ENCODE data around the gene KCNK17.

DNA sequence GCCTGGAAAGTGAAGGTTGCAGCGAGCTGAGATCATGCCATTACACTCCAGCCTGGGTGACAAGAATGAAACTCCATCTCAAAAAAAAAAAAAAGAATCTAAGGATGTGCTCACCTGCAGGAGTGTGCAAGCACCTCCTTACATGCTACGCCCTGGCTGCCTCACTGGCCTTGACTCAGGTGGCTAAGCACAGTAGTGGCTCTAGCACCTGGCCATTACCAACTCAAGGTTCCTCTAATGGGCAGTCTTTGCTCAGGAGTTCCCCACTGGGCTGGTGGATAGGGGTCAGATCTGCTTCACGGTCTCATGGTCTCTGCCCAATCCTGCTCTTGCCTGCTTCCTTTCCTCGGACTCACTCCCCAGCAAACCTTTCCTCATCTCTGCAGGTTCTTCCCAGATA, 39.7 kb downstream of the KCNK17 start:
- TF ChIP-seq, protein P1, sequence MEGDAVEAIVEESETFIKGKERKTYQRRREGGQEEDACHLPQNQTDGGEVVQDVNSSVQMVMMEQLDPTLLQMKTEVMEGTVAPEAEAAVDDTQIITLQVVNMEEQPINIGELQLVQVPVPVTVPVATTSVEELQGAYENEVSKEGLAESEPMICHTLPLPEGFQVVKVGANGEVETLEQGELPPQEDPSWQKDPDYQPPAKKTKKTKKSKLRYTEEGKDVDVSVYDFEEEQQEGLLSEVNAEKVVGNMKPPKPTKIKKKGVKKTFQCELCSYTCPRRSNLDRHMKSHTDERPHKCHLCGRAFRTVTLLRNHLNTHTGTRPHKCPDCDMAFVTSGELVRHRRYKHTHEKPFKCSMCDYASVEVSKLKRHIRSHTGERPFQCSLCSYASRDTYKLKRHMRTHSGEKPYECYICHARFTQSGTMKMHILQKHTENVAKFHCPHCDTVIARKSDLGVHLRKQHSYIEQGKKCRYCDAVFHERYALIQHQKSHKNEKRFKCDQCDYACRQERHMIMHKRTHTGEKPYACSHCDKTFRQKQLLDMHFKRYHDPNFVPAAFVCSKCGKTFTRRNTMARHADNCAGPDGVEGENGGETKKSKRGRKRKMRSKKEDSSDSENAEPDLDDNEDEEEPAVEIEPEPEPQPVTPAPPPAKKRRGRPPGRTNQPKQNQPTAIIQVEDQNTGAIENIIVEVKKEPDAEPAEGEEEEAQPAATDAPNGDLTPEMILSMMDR (IDR thresholded peaks at IDR 0.05; ENCODE audit: extremely low read depth in 1 of 2, insufficient read depth in 1 of 2, low read depth in 1 of 2, low read length in 2 of 2) = no peak
- TF ChIP-seq POLR2AphosphoS5 (IDR thresholded peaks at IDR 0.05; ENCODE audit: insufficient read depth, low read depth, low read length) = no peak
- TF ChIP-seq FOS (IDR thresholded peaks at IDR 0.05; ENCODE audit: borderline replicate concordance, insufficient read depth, low read length) = no peak
- no peak for TF ChIP-seq POLR2A (IDR thresholded peaks at IDR 0.05; ENCODE audit: low read depth, low read length)
- TF ChIP-seq MAX (IDR thresholded peaks at IDR 0.05; ENCODE audit: insufficient read depth, insufficient read length) = no peak
- no peak for TF ChIP-seq EZH2 (IDR thresholded peaks at IDR 0.05; ENCODE audit: borderline replicate concordance, low read depth, low read length, severe bottlenecking)
- TF ChIP-seq GATA2 (IDR thresholded peaks at IDR 0.05; ENCODE audit: insufficient read depth, insufficient read length, low read depth, low read length) = no peak
- no peak for TF ChIP-seq MYC (IDR thresholded peaks at IDR 0.05; ENCODE audit: low read depth, low read length)
- no peak for TF ChIP-seq JUN (IDR thresholded peaks at IDR 0.05; ENCODE audit: borderline replicate concordance, insufficient read depth, insufficient read length, low read depth)
